ENCODE results near the gene ZFPM1.

DNA sequence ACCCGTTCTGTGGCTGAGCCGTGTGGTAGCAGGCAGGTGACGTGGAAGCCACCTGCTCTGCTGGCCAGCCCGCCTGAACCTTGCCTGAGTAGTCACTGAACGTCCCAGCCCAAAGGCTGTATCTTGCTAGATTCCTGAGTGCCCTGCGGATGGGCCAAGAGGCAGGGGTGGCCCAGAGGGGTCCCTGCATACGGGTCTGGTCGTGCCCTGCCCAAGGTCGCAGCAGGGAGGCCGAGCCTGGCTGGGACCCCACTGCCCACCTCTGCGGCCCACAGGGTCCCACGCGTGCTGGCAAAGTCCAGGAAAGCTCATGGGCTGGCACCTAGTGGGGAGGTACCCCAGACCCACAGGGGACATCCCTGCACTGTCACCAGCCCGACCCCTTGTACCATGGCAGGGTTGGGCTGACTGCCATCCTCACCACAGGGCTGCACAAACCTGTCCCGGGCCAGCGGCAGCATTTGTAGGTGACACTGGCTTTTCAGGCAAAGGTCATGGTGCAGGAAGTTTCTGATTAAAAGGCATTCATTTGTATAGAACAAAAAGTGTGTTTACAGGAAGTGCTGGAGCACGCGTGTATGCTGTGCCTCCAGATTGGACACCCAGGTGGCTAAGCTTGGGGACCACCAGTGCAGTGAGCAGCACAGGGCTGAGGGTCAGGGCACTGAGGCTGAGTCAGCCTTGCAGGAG lies 72.0 kb downstream of the ZFPM1 start:
- no peak for TF ChIP-seq POLR2AphosphoS5 (IDR thresholded peaks at IDR 0.05; ENCODE audit: insufficient read depth in 1 of 2, low read depth in 1 of 2)
- TF ChIP-seq POLR2A (IDR thresholded peaks at IDR 0.05), result no peak
- TF ChIP-seq, protein P1, sequence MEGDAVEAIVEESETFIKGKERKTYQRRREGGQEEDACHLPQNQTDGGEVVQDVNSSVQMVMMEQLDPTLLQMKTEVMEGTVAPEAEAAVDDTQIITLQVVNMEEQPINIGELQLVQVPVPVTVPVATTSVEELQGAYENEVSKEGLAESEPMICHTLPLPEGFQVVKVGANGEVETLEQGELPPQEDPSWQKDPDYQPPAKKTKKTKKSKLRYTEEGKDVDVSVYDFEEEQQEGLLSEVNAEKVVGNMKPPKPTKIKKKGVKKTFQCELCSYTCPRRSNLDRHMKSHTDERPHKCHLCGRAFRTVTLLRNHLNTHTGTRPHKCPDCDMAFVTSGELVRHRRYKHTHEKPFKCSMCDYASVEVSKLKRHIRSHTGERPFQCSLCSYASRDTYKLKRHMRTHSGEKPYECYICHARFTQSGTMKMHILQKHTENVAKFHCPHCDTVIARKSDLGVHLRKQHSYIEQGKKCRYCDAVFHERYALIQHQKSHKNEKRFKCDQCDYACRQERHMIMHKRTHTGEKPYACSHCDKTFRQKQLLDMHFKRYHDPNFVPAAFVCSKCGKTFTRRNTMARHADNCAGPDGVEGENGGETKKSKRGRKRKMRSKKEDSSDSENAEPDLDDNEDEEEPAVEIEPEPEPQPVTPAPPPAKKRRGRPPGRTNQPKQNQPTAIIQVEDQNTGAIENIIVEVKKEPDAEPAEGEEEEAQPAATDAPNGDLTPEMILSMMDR (IDR thresholded peaks at IDR 0.05), result no peak
